Neural cell (in vitro differentiated cells): ENCODE results near the gene FANCL. TPM values are rescaled to one million over a fixed set of nuclear protein-coding genes. Genes with fewer than 3 reads are reported as not detected.

Experiments
- H2AFZ ChIP-seq: fragments of 200-600, 300-800 bp; sonication (generic), shearing (Covaris generic); 2 replicates; pipeline ENCODE4 v1.6.0; 2014; ENCODE audit warnings: low read depth, mild to moderate bottlenecking, antibody characterized with exemption, low read length, moderate library complexity
- H3F3A ChIP-seq: fragments of 200-600 bp; shearing (Covaris generic); 2 replicates; pipeline ENCODE4 v1.6.1; 2016; ENCODE audit warnings: mild to moderate bottlenecking, moderate library complexity, mixed read lengths, antibody characterized with exemption, low read length; ENCODE audit not compliant: insufficient read depth, poor library complexity, severe bottlenecking
- H3K27ac ChIP-seq: fragments of 200-600, 300-800 bp; sonication (generic), shearing (Covaris generic); 2 replicates; pipeline ENCODE4 v1.5.1; 2014; ENCODE audit warnings: mild to moderate bottlenecking, low read length, moderate library complexity
- H3K27me3 ChIP-seq: fragments of 300-800, 200-600 bp; sonication (generic), shearing (Covaris generic); 2 replicates; pipeline ENCODE4 v1.6.0; 2014; ENCODE audit warnings: mild to moderate bottlenecking, low read depth, low read length, moderate library complexity; ENCODE audit not compliant: insufficient read depth
- H3K36me3 ChIP-seq: fragments of 300-800, 200-600 bp; sonication (generic), shearing (Covaris generic); 2 replicates; pipeline ENCODE4 v1.5.1; 2014; ENCODE audit warnings: mild to moderate bottlenecking, antibody characterized with exemption, low read length, moderate library complexity; ENCODE audit not compliant: insufficient read depth
- H3K4me2 ChIP-seq: fragments of 300-800, 200-600 bp; sonication (generic), shearing (Covaris generic); 2 replicates; pipeline ENCODE4 v1.6.0; 2014; ENCODE audit warnings: mild to moderate bottlenecking, low read length
- H3K4me3 ChIP-seq: fragments of 300-800, 200-600 bp; sonication (generic), shearing (Covaris generic); 2 replicates; pipeline ENCODE4 v1.5.1; 2014; ENCODE audit warnings: mild to moderate bottlenecking, low read length, moderate library complexity
- H3K79me2 ChIP-seq: fragments of 200-600 bp; shearing (Covaris generic); replicated peaks from 2 replicates; pipeline ENCODE4 v1.6.0; 2014; ENCODE audit warnings: mild to moderate bottlenecking, low read length, moderate library complexity; ENCODE audit not compliant: insufficient read depth
- H3K9ac ChIP-seq: fragments of 300-800, 200-600 bp; sonication (generic), shearing (Covaris generic); 2 replicates; pipeline ENCODE4 v1.6.1; 2016; ENCODE audit warnings: mild to moderate bottlenecking, low read length, mixed read lengths
- H3K9me2 ChIP-seq: fragments of 200-600 bp; shearing (Covaris generic); 2 replicates; pipeline ENCODE4 v1.6.1; 2016; ENCODE audit warnings: mild to moderate bottlenecking, low read length, mixed read lengths; ENCODE audit not compliant: insufficient read depth
- H3K9me3 ChIP-seq: fragments of 200-600, 300-800 bp; sonication (generic), shearing (Covaris generic); 2 replicates; pipeline ENCODE4 v1.6.1; 2016; ENCODE audit warnings: mild to moderate bottlenecking, mixed run types, low read length, moderate library complexity, mixed read lengths
- H4K20me1 ChIP-seq: fragments of 200-600 bp; shearing (Covaris generic); 2 replicates; pipeline ENCODE4 v1.6.1; 2016; ENCODE audit warnings: mild to moderate bottlenecking, mixed run types; ENCODE audit not compliant: insufficient read depth
- EP300 ChIP-seq: fragments of 450-650 bp; conservative IDR thresholded peaks from 2 replicates; pipeline ENCODE4 v1.6.1; 2014; ENCODE audit warnings: antibody characterized with exemption, mild to moderate bottlenecking, moderate library complexity; ENCODE audit not compliant: poor library complexity, severe bottlenecking
- EZH2 ChIP-seq: fragments of 200-600, 300-800 bp; shearing (Covaris generic), sonication (generic); IDR thresholded peaks from 2 replicates; pipeline ENCODE4 v1.6.1; 2014; ENCODE audit warnings: antibody characterized with exemption, low read length, borderline replicate concordance, mild to moderate bottlenecking; ENCODE audit not compliant: insufficient read depth, poor library complexity, severe bottlenecking
- MXI1 ChIP-seq: fragments of 450-650 bp; conservative IDR thresholded peaks from 2 replicates; pipeline ENCODE4 v1.6.1; 2014; ENCODE audit warnings: antibody characterized with exemption, mild to moderate bottlenecking; ENCODE audit not compliant: poor library complexity, severe bottlenecking
- POLR2AphosphoS5 ChIP-seq: IDR thresholded peaks from 2 replicates; pipeline ENCODE4 v1.6.1; 2012
- RAD21 ChIP-seq: fragments of 450-650 bp; conservative IDR thresholded peaks from 2 replicates; pipeline ENCODE4 v1.6.1; 2014; ENCODE audit warnings: antibody characterized with exemption, mild to moderate bottlenecking, moderate library complexity
- SMC3 ChIP-seq: fragments of 450-650 bp; conservative IDR thresholded peaks from 2 replicates; pipeline ENCODE4 v1.6.1; 2014; ENCODE audit warnings: antibody characterized with exemption, mild to moderate bottlenecking, moderate library complexity; ENCODE audit not compliant: poor library complexity
- TAF1 ChIP-seq: IDR thresholded peaks from 2 replicates; pipeline ENCODE4 v1.6.1; 2012; ENCODE audit warnings: low read depth
- polyA plus RNA-seq: library from polyadenylated mRNA; depleted of rRNA; stranded (reverse); fragments of >200 nt; gene quantifications from 2 replicates; pipeline ENCODE4 v1.2.3, GENCODE V29; 2014
- TF ChIP-seq, protein P1 (sequence below): fragments of 450-650 bp; IDR thresholded peaks from 2 replicates; pipeline ENCODE4 v1.5.1; 2014; ENCODE audit warnings: antibody characterized with exemption, mild to moderate bottlenecking, moderate library complexity; ENCODE audit not compliant: poor library complexity, severe bottlenecking
- TF ChIP-seq, protein P2 (sequence below): IDR thresholded peaks from 2 replicates; pipeline ENCODE4 v1.6.1; 2012; ENCODE audit warnings: borderline replicate concordance

Gene FANCL
- polyA plus RNA-seq, 1 donor from 2014 or later, result 72.8 TPM

DNA sequence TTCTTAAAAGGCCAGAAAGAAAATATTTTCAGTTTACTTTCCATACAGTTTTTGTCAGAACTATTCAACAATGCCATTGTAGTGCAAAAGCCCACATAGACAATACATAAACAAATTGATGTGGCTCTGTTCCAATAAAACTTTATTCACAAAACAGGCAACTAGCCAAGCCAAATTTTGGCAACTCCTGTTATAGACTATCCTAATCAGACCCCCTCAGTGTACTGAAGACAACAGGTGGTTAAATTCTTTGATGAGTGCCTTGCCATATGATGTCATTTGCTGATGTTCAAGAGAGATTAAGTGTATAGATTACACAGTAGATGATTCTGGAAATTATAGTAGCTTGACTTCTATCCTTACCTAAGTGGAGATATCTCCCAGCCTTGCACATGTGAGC, 83.4 kb downstream of the FANCL start:
- Histone ChIP-seq H3K36me3 (no peaks in the 10 kb centered on the region), H3K4me3 (no peak overlapping the region), H3K27ac (no peak overlapping the region), H3K9ac (no peak overlapping the region), H3K4me2 (no peak overlapping the region), H4K20me1 (no peaks in the 10 kb centered on the region), H2AFZ (no peak overlapping the region), H3F3A (no peaks in the 10 kb centered on the region), H3K9me2 (no peaks in the 10 kb centered on the region), H3K79me2 (no peaks in the 10 kb centered on the region), H3K27me3 (no peaks in the 10 kb centered on the region), H3K9me3 (no peaks in the 10 kb centered on the region)
- TF ChIP-seq SMC3 (no peak), MXI1 (no peak), RAD21 (no peak), EP300 (no peak)
- TF ChIP-seq, protein P1, sequence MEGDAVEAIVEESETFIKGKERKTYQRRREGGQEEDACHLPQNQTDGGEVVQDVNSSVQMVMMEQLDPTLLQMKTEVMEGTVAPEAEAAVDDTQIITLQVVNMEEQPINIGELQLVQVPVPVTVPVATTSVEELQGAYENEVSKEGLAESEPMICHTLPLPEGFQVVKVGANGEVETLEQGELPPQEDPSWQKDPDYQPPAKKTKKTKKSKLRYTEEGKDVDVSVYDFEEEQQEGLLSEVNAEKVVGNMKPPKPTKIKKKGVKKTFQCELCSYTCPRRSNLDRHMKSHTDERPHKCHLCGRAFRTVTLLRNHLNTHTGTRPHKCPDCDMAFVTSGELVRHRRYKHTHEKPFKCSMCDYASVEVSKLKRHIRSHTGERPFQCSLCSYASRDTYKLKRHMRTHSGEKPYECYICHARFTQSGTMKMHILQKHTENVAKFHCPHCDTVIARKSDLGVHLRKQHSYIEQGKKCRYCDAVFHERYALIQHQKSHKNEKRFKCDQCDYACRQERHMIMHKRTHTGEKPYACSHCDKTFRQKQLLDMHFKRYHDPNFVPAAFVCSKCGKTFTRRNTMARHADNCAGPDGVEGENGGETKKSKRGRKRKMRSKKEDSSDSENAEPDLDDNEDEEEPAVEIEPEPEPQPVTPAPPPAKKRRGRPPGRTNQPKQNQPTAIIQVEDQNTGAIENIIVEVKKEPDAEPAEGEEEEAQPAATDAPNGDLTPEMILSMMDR, result no peak

DNA sequence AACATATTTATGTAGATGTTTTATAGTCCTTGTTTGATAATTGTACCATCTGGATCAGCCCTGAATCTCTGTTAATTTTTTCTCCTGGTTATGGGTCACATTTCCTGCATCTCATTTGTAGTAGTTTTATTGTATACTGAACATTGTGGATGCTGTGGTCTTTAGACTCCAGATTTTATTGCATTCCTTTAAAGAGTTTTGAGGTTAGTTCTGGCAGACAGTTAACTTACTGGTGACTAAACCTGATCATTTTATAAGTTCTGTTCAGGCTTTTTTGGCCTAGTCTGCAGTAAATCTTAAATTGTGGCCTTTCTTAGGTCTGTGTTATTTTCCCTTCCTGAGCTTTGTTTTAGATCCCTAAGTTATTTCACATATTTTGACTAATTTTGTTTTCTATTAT, 84.3 kb downstream of the FANCL start:
- Histone ChIP-seq H3K4me2 (no peak overlapping the region), H3K27me3 (no peaks in the 10 kb centered on the region), H3K27ac (no peak overlapping the region), H3K4me3 (no peak overlapping the region), H3K79me2 (no peaks in the 10 kb centered on the region), H3K9me2 (no peaks in the 10 kb centered on the region), H4K20me1 (no peaks in the 10 kb centered on the region), H3K9me3 (no peaks in the 10 kb centered on the region), H3K36me3 (no peaks in the 10 kb centered on the region), H2AFZ (no peak overlapping the region), H3K9ac (no peak overlapping the region), H3F3A (no peaks in the 10 kb centered on the region)
- TF ChIP-seq EP300 (no peak), SMC3 (no peak), MXI1 (no peak), POLR2AphosphoS5 (no peak), TAF1 (no peak), EZH2 (no peak), RAD21 (no peak)
- TF ChIP-seq, protein P1, result no peak
- TF ChIP-seq, protein P2, sequence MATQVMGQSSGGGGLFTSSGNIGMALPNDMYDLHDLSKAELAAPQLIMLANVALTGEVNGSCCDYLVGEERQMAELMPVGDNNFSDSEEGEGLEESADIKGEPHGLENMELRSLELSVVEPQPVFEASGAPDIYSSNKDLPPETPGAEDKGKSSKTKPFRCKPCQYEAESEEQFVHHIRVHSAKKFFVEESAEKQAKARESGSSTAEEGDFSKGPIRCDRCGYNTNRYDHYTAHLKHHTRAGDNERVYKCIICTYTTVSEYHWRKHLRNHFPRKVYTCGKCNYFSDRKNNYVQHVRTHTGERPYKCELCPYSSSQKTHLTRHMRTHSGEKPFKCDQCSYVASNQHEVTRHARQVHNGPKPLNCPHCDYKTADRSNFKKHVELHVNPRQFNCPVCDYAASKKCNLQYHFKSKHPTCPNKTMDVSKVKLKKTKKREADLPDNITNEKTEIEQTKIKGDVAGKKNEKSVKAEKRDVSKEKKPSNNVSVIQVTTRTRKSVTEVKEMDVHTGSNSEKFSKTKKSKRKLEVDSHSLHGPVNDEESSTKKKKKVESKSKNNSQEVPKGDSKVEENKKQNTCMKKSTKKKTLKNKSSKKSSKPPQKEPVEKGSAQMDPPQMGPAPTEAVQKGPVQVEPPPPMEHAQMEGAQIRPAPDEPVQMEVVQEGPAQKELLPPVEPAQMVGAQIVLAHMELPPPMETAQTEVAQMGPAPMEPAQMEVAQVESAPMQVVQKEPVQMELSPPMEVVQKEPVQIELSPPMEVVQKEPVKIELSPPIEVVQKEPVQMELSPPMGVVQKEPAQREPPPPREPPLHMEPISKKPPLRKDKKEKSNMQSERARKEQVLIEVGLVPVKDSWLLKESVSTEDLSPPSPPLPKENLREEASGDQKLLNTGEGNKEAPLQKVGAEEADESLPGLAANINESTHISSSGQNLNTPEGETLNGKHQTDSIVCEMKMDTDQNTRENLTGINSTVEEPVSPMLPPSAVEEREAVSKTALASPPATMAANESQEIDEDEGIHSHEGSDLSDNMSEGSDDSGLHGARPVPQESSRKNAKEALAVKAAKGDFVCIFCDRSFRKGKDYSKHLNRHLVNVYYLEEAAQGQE, result no peak
